Measurements from ENCODE around the gene CCL13.

Gene CCL13

GRCh38 chr17:34391241-34391640, 35.0 kb downstream of the CCL13 start:
- Histone ChIP-seq H3K36me3 (ENCODE audit: insufficient read depth, low read length) (no peaks in the 10 kb centered on the region), H3K27me3 (ENCODE audit: insufficient read depth, low read length, poor library complexity, severe bottlenecking) (no peaks in the 10 kb centered on the region), H3K9me2 (replicated peaks; ENCODE audit: low read depth, low read length) (no peaks in the 10 kb centered on the region), H3K9me3 (ENCODE audit: insufficient read depth, low read depth, low read length) (no peaks in the 10 kb centered on the region), H4K20me1 (ENCODE audit: insufficient read depth, low read length, poor library complexity, severe bottlenecking) (no peaks in the 10 kb centered on the region), H3F3A (ENCODE audit: low read depth) (peaks cover 18% of the 10 kb centered on the region), H3K79me2 (ENCODE audit: insufficient read depth, low read length) (no peaks in the 10 kb centered on the region), H3K4me2 (ENCODE audit: low read depth, low read length, poor library complexity, severe bottlenecking) (no peak overlapping the region), H3K4me1 (ENCODE audit: insufficient read depth, low read length, poor library complexity, severe bottlenecking) (peaks cover 92% of the 10 kb centered on the region), H3K4me3 (ENCODE audit: low read length, poor library complexity, severe bottlenecking) (no peak overlapping the region), H2AFZ (ENCODE audit: low read length) (no peak overlapping the region), H3K9ac (ENCODE audit: low read depth, low read length, poor library complexity, severe bottlenecking) (no peak overlapping the region)
- TF ChIP-seq CTCF (conservative IDR thresholded peaks at IDR 0.05; ENCODE audit: low read length) (no peak), EZH2phosphoT487 (IDR thresholded peaks at IDR 0.05; ENCODE audit: borderline replicate concordance) (no peak)

GRCh38 chr17:34393401-34393800, 37.1 kb downstream of the CCL13 start:
- Histone ChIP-seq H3K36me3 (ENCODE audit: insufficient read depth, low read length) (no peaks in the 10 kb centered on the region), H3K4me1 (ENCODE audit: insufficient read depth, low read length, poor library complexity, severe bottlenecking) (peaks cover 92% of the 10 kb centered on the region), H3K9me2 (replicated peaks; ENCODE audit: low read depth, low read length) (no peaks in the 10 kb centered on the region), H3F3A (ENCODE audit: low read depth) (no peaks in the 10 kb centered on the region), H3K4me2 (ENCODE audit: low read depth, low read length, poor library complexity, severe bottlenecking) (no peak overlapping the region), H4K20me1 (ENCODE audit: insufficient read depth, low read length, poor library complexity, severe bottlenecking) (no peaks in the 10 kb centered on the region), H3K9ac (ENCODE audit: low read depth, low read length, poor library complexity, severe bottlenecking) (no peak overlapping the region), H3K9me3 (ENCODE audit: insufficient read depth, low read depth, low read length) (no peaks in the 10 kb centered on the region), H3K27me3 (ENCODE audit: insufficient read depth, low read length, poor library complexity, severe bottlenecking) (no peaks in the 10 kb centered on the region), H3K4me3 (ENCODE audit: low read length, poor library complexity, severe bottlenecking) (no peak overlapping the region), H2AFZ (ENCODE audit: low read length) (no peak overlapping the region), H3K79me2 (ENCODE audit: insufficient read depth, low read length) (no peaks in the 10 kb centered on the region)
- TF ChIP-seq EZH2phosphoT487 (IDR thresholded peaks at IDR 0.05; ENCODE audit: borderline replicate concordance), result no peak
- TF ChIP-seq CTCF (conservative IDR thresholded peaks at IDR 0.05; ENCODE audit: low read length), result no peak

- peaks cover 87% of the 10 kb centered on the region for H3K4me1 ChIP-seq (ENCODE audit: insufficient read depth, low read length, poor library complexity, severe bottlenecking)
- no peaks in the 10 kb centered on the region for H3F3A ChIP-seq (ENCODE audit: low read depth)
Measured at GRCh38 chr17:34397265-34397664, 41.0 kb downstream of the CCL13 start.

More at GRCh38 chr17:34397265-34397664, 41.0 kb downstream of the CCL13 start:
- no peaks in the 10 kb centered on the region for H3K36me3 ChIP-seq (ENCODE audit: insufficient read depth, low read length)
- H3K4me2 ChIP-seq (ENCODE audit: low read depth, low read length, poor library complexity, severe bottlenecking), result no peak overlapping the region
- H2AFZ ChIP-seq (ENCODE audit: low read length), result no peak overlapping the region
- no peaks in the 10 kb centered on the region for H3K79me2 ChIP-seq (ENCODE audit: insufficient read depth, low read length)
- H4K20me1 ChIP-seq (ENCODE audit: insufficient read depth, low read length, poor library complexity, severe bottlenecking), result no peaks in the 10 kb centered on the region
- H3K9ac ChIP-seq (ENCODE audit: low read depth, low read length, poor library complexity, severe bottlenecking), result peak overlapping the region; percentile 23
- no peaks in the 10 kb centered on the region for H3K9me2 ChIP-seq (replicated peaks; ENCODE audit: low read depth, low read length)
- TF ChIP-seq CTCF (conservative IDR thresholded peaks at IDR 0.05; ENCODE audit: low read length), result peak; percentile 60
- TF ChIP-seq EZH2phosphoT487 (IDR thresholded peaks at IDR 0.05; ENCODE audit: borderline replicate concordance), result no peak
- no peak overlapping the region for H3K4me3 ChIP-seq (ENCODE audit: low read length, poor library complexity, severe bottlenecking)
- H3K9me3 ChIP-seq (ENCODE audit: insufficient read depth, low read depth, low read length), result no peaks in the 10 kb centered on the region
- no peaks in the 10 kb centered on the region for H3K27me3 ChIP-seq (ENCODE audit: insufficient read depth, low read length, poor library complexity, severe bottlenecking)
